PFSK-1 (cell line): ENCODE measurements around the gene IDUA.

Experiments
- FOXP2 ChIP-seq: optimal IDR thresholded peaks from 2 replicates; pipeline ENCODE3; 2011; ENCODE audit warnings: borderline replicate concordance, control low read depth, inconsistent platforms; ENCODE audit not compliant: insufficient read depth; ENCODE audit errors: extremely low read length, extremely low read depth
- POLR2AphosphoS5 ChIP-seq: IDR thresholded peaks from 2 replicates; pipeline ENCODE4 v1.6.1; 2012; ENCODE audit warnings: low read depth, mild to moderate bottlenecking, control low read depth, low read length, moderate library complexity
- REST ChIP-seq, 2 experiments: IDR thresholded peaks; 2 replicates each; pipeline versions ENCODE4 v1.6.1 to v1.8.0; 2011 to 2012; ENCODE audit warnings: low read depth in 2 of 2, low read length in 2 of 2, control low read depth in 1 of 2, inconsistent platforms in 1 of 2, mild to moderate bottlenecking in 1 of 2, moderate library complexity in 1 of 2; ENCODE audit not compliant: insufficient read depth in 1 of 2
- SIN3A ChIP-seq: IDR thresholded peaks from 2 replicates; pipeline ENCODE4 v1.6.1; 2012; ENCODE audit warnings: mild to moderate bottlenecking, low read length, moderate library complexity, borderline replicate concordance; ENCODE audit not compliant: insufficient read depth
- TAF1 ChIP-seq: IDR thresholded peaks from 2 replicates; pipeline ENCODE4 v1.6.1; 2012; ENCODE audit warnings: low read length, control low read depth, borderline replicate concordance; ENCODE audit not compliant: insufficient read depth

Gene IDUA

GRCh38 chr4:995311-996026 lies 8.6 kb downstream of the IDUA start:
- TF ChIP-seq REST (IDR thresholded peaks at IDR 0.05; ENCODE audit: insufficient read depth in 1 of 2, low read depth in 2 of 2, low read length in 2 of 2) (no peak), SIN3A (no peak), TAF1 (no peak), POLR2AphosphoS5 (no peak), FOXP2 (no peak)

- TF ChIP-seq REST (IDR thresholded peaks at IDR 0.05; ENCODE audit: insufficient read depth in 1 of 2, low read depth in 2 of 2, low read length in 2 of 2) (no peak), POLR2AphosphoS5 (no peak), TAF1 (no peak), FOXP2 (no peak), SIN3A (no peak)
Measured at GRCh38 chr4:996030-996996, 9.5 kb downstream of the IDUA start.

DNA sequence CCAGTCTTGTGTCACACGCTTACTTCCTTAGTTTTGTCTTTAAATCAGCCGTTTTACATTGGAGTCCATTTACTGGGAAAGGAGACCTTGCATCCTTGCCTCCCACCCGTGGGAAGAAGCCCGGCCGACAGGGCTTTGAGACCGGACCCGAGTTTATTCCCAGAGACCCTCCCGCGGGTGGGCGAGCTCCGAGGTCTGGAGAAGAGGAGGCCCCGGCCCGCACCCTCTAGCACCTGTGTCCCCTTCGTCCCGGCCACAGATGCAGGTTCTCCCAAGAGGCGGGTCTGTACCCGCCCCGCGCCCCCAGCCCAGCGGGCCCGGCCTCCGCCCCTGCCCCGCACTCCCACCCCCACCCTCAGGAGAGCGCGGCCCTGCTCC lies 10.1 kb downstream of the IDUA start:
- TF ChIP-seq TAF1 (no peak), FOXP2 (no peak), POLR2AphosphoS5 (no peak), REST (IDR thresholded peaks at IDR 0.05; ENCODE audit: insufficient read depth in 1 of 2, low read depth in 2 of 2, low read length in 2 of 2) (no peak), SIN3A (no peak)

DNA sequence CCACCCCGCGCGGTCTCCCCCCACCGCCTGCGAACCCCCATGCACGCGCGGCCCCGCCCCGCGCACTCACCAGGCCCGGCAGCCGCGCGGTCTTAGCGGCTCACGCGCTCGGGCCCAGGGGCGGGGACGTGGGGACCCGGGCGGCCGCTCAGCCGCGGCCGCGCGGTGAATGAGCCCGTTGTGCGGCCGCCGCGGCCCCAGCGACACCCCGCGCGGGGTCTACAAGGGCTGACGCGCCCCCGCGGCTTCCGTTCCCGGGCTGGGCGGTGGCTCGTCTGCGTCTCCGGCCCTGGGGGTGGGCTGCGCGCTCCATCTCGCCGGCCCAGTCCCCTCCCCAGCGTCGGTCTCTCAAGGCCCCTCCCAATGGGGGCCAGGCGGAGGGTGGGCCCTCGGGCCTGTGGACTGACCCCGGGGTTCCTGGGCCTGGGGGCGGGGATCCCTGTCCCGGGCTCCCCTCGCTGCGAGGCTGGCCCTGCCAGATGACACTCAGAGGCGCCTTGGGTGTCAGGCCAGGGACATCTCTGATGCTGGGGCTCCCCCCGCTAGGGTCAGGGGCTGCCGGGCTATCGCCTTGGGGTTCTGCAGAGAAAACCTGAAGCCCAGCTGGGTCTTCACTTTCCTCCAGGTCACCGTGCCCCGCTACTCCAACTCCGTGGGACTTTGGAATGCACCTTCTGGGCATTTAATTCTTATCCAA lies 10.7 kb downstream of the IDUA start:
- TF ChIP-seq REST (IDR thresholded peaks at IDR 0.05; ENCODE audit: insufficient read depth in 1 of 2, low read depth in 2 of 2, low read length in 2 of 2) (no peak), POLR2AphosphoS5 (no peak), SIN3A (no peak), TAF1 (no peak), FOXP2 (no peak)
